T-helper 22 cell (primary cell): ENCODE measurements around the gene CTSW.
A peak's percentile ranks its signal among the peaks of the same experiment; 100 is the strongest.

Source experiments
- DNase-seq: peaks from one replicate; pipeline ENCODE4 v3.0.0-alpha.2; 2020; ENCODE audit warnings: low read depth

CTSW gene

GRCh38 chr11:65856689-65857499, 22.7 kb upstream of the CTSW start:
- DNase-seq, result peak; percentile 76

- DNase-seq, result peak; percentile 40
Observed at GRCh38 chr11:65857500-65857852, 22.2 kb upstream of the CTSW start.

- peak; percentile 97 for DNase-seq
Observed at GRCh38 chr11:65857853-65858680, 21.6 kb upstream of the CTSW start, which contains the start of gene CFL1. Gene CFL1, minus strand, starts transcription at chr11:65858180. Its CDS starts 81 bp downstream, at chr11:65858099.

GRCh38 chr11:65858681-65859087, 21.0 kb upstream of the CTSW start:
- no peak for DNase-seq

GRCh38 chr11:65859095-65859811, 20.4 kb upstream of the CTSW start:
- DNase-seq, result peak; percentile 97

- no peak for DNase-seq
Observed at GRCh38 chr11:65859812-65860277, 19.8 kb upstream of the CTSW start.

GRCh38 chr11:65860278-65861164, 19.1 kb upstream of the CTSW start, which contains the start of gene MUS81:
Gene MUS81, plus strand, starts transcription at chr11:65860433. Its CDS starts 321 bp downstream, at chr11:65860754.
- peak; percentile 90 for DNase-seq

GRCh38 chr11:65861165-65861505, 18.5 kb upstream of the CTSW start:
- DNase-seq, result no peak

GRCh38 chr11:65861533-65862183, 18.0 kb upstream of the CTSW start:
- DNase-seq, result no peak

- DNase-seq, result no peak
Observed at GRCh38 chr11:65862191-65862735, 17.4 kb upstream of the CTSW start.

- DNase-seq, result no peak
Observed at GRCh38 chr11:65862941-65863888, 16.4 kb upstream of the CTSW start.

- no peak for DNase-seq
Observed at GRCh38 chr11:65863889-65864705, 15.5 kb upstream of the CTSW start.

GRCh38 chr11:65864706-65865471, 14.7 kb upstream of the CTSW start:
- no peak for DNase-seq

GRCh38 chr11:65865550-65866172, 14.0 kb upstream of the CTSW start:
- no peak for DNase-seq

GRCh38 chr11:65866509-65867283, 12.9 kb upstream of the CTSW start:
- DNase-seq, result no peak
